ENCODE results near the gene GPR15LG.

Gene GPR15LG

GRCh38 chr10:84194424-84195043 lies 20.9 kb downstream of the GPR15LG start, which contains the start of gene CDHR1:
CDHR1 (plus strand) TSS chr10:84194537; CDS start chr10:84194761, 224 bp downstream.
- no peak for DNase-seq

GRCh38 chr10:84195044-84195830 lies 21.6 kb downstream of the GPR15LG start:
- no peak for DNase-seq

GRCh38 chr10:84196083-84196482 lies 22.5 kb downstream of the GPR15LG start:
- DNase-seq, result no peak

- no peak for DNase-seq
Measured at GRCh38 chr10:84196941-84197340, 23.3 kb downstream of the GPR15LG start.

GRCh38 chr10:84197643-84198042 lies 24.0 kb downstream of the GPR15LG start:
- no peak for DNase-seq

GRCh38 chr10:84198206-84198915 lies 24.8 kb downstream of the GPR15LG start:
- DNase-seq, result no peak

GRCh38 chr10:84200537-84201243 lies 27.1 kb downstream of the GPR15LG start:
- DNase-seq, result no peak

- DNase-seq, result no peak
Measured at GRCh38 chr10:84201244-84201606, 27.6 kb downstream of the GPR15LG start.

- no peak for DNase-seq
Measured at GRCh38 chr10:84201682-84202081, 28.1 kb downstream of the GPR15LG start.

- no peak for DNase-seq
Measured at GRCh38 chr10:84202349-84202748, 28.7 kb downstream of the GPR15LG start.

- DNase-seq, result no peak
Measured at GRCh38 chr10:84204122-84204521, 30.5 kb downstream of the GPR15LG start.

GRCh38 chr10:84204610-84205009 lies 31.0 kb downstream of the GPR15LG start:
- no peak for DNase-seq

GRCh38 chr10:84205049-84205852 lies 31.6 kb downstream of the GPR15LG start:
- DNase-seq, result no peak

GRCh38 chr10:84205853-84206525 lies 32.4 kb downstream of the GPR15LG start:
- DNase-seq, result no peak

GRCh38 chr10:84208023-84208422 lies 34.4 kb downstream of the GPR15LG start:
- DNase-seq, result no peak

- no peak for DNase-seq
Measured at GRCh38 chr10:84211566-84211965, 38.0 kb downstream of the GPR15LG start.

GRCh38 chr10:84212014-84212413 lies 38.4 kb downstream of the GPR15LG start:
- no peak for DNase-seq

- DNase-seq, result no peak
Measured at GRCh38 chr10:84213076-84213475, 39.5 kb downstream of the GPR15LG start.

- DNase-seq, result no peak
Measured at GRCh38 chr10:84214046-84214572, 40.5 kb downstream of the GPR15LG start.

GRCh38 chr10:84214612-84215235 lies 41.1 kb downstream of the GPR15LG start:
- DNase-seq, result no peak

- DNase-seq, result no peak
Measured at GRCh38 chr10:84216834-84217233, 43.2 kb downstream of the GPR15LG start.

Measured in amniotic stem cell (primary cell).